ENCODE data around the gene DIAPH1.

DNA sequence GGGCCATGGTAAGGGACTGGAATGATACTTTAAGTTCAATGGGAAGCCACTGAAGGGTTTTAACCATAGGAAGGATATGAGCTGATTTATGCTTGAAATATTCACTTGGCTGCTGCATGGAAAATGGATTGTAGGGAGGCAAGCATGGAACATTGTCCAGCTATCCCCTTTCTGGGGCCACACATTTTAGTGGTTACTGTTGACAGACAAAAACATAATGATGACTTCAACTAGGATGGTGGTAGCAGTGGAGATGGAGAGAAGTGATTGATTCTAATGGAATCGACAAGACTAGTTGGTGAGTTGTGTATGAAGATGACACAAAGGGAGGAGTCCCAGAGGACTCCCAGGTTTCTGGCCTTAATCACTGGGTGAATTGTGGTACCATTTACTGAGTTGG, 38.6 kb upstream of the DIAPH1 start:
- TF ChIP-seq, protein P1, sequence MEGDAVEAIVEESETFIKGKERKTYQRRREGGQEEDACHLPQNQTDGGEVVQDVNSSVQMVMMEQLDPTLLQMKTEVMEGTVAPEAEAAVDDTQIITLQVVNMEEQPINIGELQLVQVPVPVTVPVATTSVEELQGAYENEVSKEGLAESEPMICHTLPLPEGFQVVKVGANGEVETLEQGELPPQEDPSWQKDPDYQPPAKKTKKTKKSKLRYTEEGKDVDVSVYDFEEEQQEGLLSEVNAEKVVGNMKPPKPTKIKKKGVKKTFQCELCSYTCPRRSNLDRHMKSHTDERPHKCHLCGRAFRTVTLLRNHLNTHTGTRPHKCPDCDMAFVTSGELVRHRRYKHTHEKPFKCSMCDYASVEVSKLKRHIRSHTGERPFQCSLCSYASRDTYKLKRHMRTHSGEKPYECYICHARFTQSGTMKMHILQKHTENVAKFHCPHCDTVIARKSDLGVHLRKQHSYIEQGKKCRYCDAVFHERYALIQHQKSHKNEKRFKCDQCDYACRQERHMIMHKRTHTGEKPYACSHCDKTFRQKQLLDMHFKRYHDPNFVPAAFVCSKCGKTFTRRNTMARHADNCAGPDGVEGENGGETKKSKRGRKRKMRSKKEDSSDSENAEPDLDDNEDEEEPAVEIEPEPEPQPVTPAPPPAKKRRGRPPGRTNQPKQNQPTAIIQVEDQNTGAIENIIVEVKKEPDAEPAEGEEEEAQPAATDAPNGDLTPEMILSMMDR (IDR thresholded peaks at IDR 0.05) = no peak
- TF ChIP-seq POLR2A (IDR thresholded peaks at IDR 0.05) = no peak
